PC-3 (cell line): ENCODE measurements around the gene NEIL1. TPM values are rescaled to one million over a fixed set of nuclear protein-coding genes. Genes with fewer than 3 reads are reported as not detected.

Source experiments
- ATAC-seq: fragments of 200-7000 bp; cut with Tn5 transposase; 2 replicates; pipeline ENCODE4 v1.9.1; 2020; ENCODE audit warnings: mild to moderate bottlenecking, moderate library complexity
- BruUV-seq: library from RNA; stranded (reverse); fragments of 400-500 nt; replicated peaks from 2 replicates; lab custom pipeline; 2021; lab: Mats Ljungman, UMichigan
- CTCF ChIA-PET: fragments of 300-600 bp; sonication (Branson Sonifier 250); formaldehyde crosslinking; loops from one replicate; lab custom pipeline; 2022; ENCODE audit warnings: antibody characterized with exemption; lab: Charles Lee
- POLR2A ChIA-PET: fragments of 300-600 bp; sonication (Branson Sonifier 250); formaldehyde crosslinking; loops from one replicate; lab custom pipeline; 2022; ENCODE audit warnings: antibody characterized with exemption; ENCODE audit not compliant: unreplicated experiment; lab: Charles Lee
- DNase-seq: peaks from one replicate; pipeline ENCODE4 v3.0.0-alpha.2; 2015
- H2AFZ ChIP-seq: fragments of 300-600 bp; sonication (generic); 2 replicates; pipeline ENCODE4 v1.6.0; 2016; ENCODE audit warnings: antibody characterized with exemption, low read length
- H3F3A ChIP-seq: fragments of 300-600 bp; sonication (generic); one replicate; pipeline ENCODE4 v1.6.0; 2017; ENCODE audit warnings: antibody characterized with exemption, low read length, control low read depth, mild to moderate bottlenecking; ENCODE audit not compliant: unreplicated experiment
- H3K27ac ChIP-seq: fragments of 300-600 bp; sonication (generic); 2 replicates; pipeline ENCODE4 v1.5.1; 2016; ENCODE audit warnings: mild to moderate bottlenecking, low read length
- H3K27me3 ChIP-seq: fragments of 300-600 bp; sonication (generic); 2 replicates; pipeline ENCODE4 v1.6.1; 2016; ENCODE audit warnings: low read length, mixed read lengths
- H3K36me3 ChIP-seq: fragments of 300-600 bp; sonication (generic); 2 replicates; pipeline ENCODE4 v1.6.1; 2016; ENCODE audit warnings: low read depth, mixed run types, low read length, mixed read lengths
- H3K4me1 ChIP-seq: fragments of 300-600 bp; sonication (generic); 2 replicates; pipeline ENCODE4 v1.5.1; 2016; ENCODE audit warnings: low read length; ENCODE audit not compliant: insufficient read depth
- H3K4me2 ChIP-seq: fragments of 300-600 bp; sonication (generic); 2 replicates; pipeline ENCODE4 v1.6.0; 2016; ENCODE audit warnings: low read length
- H3K4me3 ChIP-seq: fragments of 300-600 bp; sonication (generic); 2 replicates; pipeline ENCODE4 v1.5.1; 2016; ENCODE audit warnings: mild to moderate bottlenecking, low read length, mixed read lengths
- H3K79me2 ChIP-seq: fragments of 300-600 bp; sonication (generic); 2 replicates; pipeline ENCODE4 v1.6.1; 2017; ENCODE audit warnings: low read length, mixed read lengths
- H3K9ac ChIP-seq: fragments of 300-600 bp; sonication (generic); 2 replicates; pipeline ENCODE4 v1.6.0; 2016; ENCODE audit warnings: mild to moderate bottlenecking, low read length
- H3K9me2 ChIP-seq: fragments of 300-600 bp; sonication (generic); replicated peaks from 2 replicates; pipeline ENCODE4 v1.6.1; 2016; ENCODE audit warnings: mixed run types, low read length, mixed read lengths
- H3K9me3 ChIP-seq: fragments of 300-600 bp; sonication (generic); 2 replicates; pipeline ENCODE4 v1.6.1; 2016; ENCODE audit warnings: low read length, mixed read lengths
- H4K20me1 ChIP-seq: fragments of 300-600 bp; sonication (generic); 2 replicates; pipeline ENCODE4 v1.6.1; 2016; ENCODE audit warnings: low read length, mixed read lengths
- EZH2 ChIP-seq: fragments of 300-600 bp; sonication (generic); IDR thresholded peaks from one replicate; pipeline ENCODE4 v1.6.1; 2017; ENCODE audit warnings: antibody characterized with exemption, mild to moderate bottlenecking, low read length; ENCODE audit not compliant: unreplicated experiment
- EZH2phosphoT487 ChIP-seq: fragments of 300-600 bp; sonication (generic); IDR thresholded peaks from 2 replicates; pipeline ENCODE4 v1.6.1; 2018; ENCODE audit warnings: mild to moderate bottlenecking, antibody characterized with exemption, low read length, borderline replicate concordance
- intact Hi-C: fragments of 100-400 bp; cut with micrococcal nuclease; formaldehyde crosslinking; loops from 2 replicates; pipeline ENCODE4 v1.9.0; 2023
- total RNA-seq: library from RNA; depleted of rRNA; stranded (reverse); fragments of >200 nt; gene quantifications from 2 replicates; pipeline ENCODE4 v1.2.3, GENCODE V29; 2014
- TF ChIP-seq, protein P1 (sequence below): fragments of 300-600 bp; sonication (generic); conservative IDR thresholded peaks from 2 replicates; pipeline ENCODE4 v1.5.1; 2017; ENCODE audit warnings: antibody characterized with exemption, low read depth, mild to moderate bottlenecking, low read length

NEIL1 gene
- total RNA-seq, 1 experiment from 2014 or later, result 4.1 TPM

GRCh38 chr15:75356006-75356405 lies 9.2 kb downstream of the NEIL1 start:
- H3F3A ChIP-seq, result no peaks in the 10 kb centered on the region
- H4K20me1 ChIP-seq, result no peaks in the 10 kb centered on the region
- H3K9me2 ChIP-seq, result no peaks in the 10 kb centered on the region
- ChIA-PET POLR2A (no interaction called here), CTCF (no interaction called here)
- BruUV-seq, result no TSS peak
- ATAC-seq (no peak), DNase-seq (no peak)
- no peaks in the 10 kb centered on the region for H3K79me2 ChIP-seq
- intact Hi-C loops, result no loop called here
- H3K9ac ChIP-seq, result no peak overlapping the region
- H3K27me3 ChIP-seq, result no peaks in the 10 kb centered on the region
- no peak overlapping the region for H3K4me3 ChIP-seq
- no peaks in the 10 kb centered on the region for H3K4me1 ChIP-seq
- H3K4me2 ChIP-seq, result no peak overlapping the region
- H3K27ac ChIP-seq, result no peak overlapping the region
- peaks cover 6% of the 10 kb centered on the region; the same call in 1 of the 2 replicates for H3K36me3 ChIP-seq
- no peak overlapping the region for H2AFZ ChIP-seq
- no peak for TF ChIP-seq EZH2
- TF ChIP-seq, protein P1, sequence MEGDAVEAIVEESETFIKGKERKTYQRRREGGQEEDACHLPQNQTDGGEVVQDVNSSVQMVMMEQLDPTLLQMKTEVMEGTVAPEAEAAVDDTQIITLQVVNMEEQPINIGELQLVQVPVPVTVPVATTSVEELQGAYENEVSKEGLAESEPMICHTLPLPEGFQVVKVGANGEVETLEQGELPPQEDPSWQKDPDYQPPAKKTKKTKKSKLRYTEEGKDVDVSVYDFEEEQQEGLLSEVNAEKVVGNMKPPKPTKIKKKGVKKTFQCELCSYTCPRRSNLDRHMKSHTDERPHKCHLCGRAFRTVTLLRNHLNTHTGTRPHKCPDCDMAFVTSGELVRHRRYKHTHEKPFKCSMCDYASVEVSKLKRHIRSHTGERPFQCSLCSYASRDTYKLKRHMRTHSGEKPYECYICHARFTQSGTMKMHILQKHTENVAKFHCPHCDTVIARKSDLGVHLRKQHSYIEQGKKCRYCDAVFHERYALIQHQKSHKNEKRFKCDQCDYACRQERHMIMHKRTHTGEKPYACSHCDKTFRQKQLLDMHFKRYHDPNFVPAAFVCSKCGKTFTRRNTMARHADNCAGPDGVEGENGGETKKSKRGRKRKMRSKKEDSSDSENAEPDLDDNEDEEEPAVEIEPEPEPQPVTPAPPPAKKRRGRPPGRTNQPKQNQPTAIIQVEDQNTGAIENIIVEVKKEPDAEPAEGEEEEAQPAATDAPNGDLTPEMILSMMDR, result no peak
- TF ChIP-seq EZH2phosphoT487, result no peak
- no peaks in the 10 kb centered on the region for H3K9me3 ChIP-seq

DNA sequence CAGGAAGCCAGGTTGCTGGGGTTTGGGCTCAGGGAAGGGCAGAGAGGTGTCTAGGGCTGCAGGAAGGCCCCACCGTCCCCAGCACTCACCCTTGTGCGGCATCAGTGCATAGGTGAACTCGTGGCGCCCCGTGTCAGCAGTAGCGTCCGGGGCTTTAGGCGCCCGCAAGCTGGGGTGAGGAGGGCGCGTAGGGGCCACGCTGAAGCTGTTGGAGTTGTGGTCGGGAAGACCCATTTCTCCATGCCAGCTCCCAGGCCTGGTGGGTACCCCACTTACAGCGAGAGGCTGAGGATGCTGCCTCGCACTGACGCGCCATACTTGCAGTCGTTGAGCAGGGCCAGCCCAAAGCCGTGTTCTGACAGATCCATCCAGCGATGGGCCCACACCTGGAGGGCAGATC lies 9.7 kb downstream of the NEIL1 start:
- no peak overlapping the region for H3K4me2 ChIP-seq
- H3K27me3 ChIP-seq, result no peaks in the 10 kb centered on the region
- H3K4me1 ChIP-seq, result no peaks in the 10 kb centered on the region
- intact Hi-C loops, result no loop called here
- CTCF ChIA-PET, result no interaction called here
- H3K79me2 ChIP-seq, result no peaks in the 10 kb centered on the region
- no peak overlapping the region for H2AFZ ChIP-seq
- TF ChIP-seq EZH2phosphoT487, result no peak
- TF ChIP-seq EZH2, result no peak
- TF ChIP-seq, protein P1, result no peak
- peaks cover 6% of the 10 kb centered on the region; the same call in 1 of the 2 replicates for H3K36me3 ChIP-seq
- no peaks in the 10 kb centered on the region for H3K9me3 ChIP-seq
- no TSS peak for BruUV-seq
- no peak overlapping the region for H3K27ac ChIP-seq
- POLR2A ChIA-PET, result no interaction called here
- no peak for DNase-seq
- no peak for ATAC-seq
- H3K9me2 ChIP-seq, result no peaks in the 10 kb centered on the region
- H3F3A ChIP-seq, result no peaks in the 10 kb centered on the region
- H3K4me3 ChIP-seq, result no peak overlapping the region
- no peaks in the 10 kb centered on the region for H4K20me1 ChIP-seq
- H3K9ac ChIP-seq, result no peak overlapping the region

DNA sequence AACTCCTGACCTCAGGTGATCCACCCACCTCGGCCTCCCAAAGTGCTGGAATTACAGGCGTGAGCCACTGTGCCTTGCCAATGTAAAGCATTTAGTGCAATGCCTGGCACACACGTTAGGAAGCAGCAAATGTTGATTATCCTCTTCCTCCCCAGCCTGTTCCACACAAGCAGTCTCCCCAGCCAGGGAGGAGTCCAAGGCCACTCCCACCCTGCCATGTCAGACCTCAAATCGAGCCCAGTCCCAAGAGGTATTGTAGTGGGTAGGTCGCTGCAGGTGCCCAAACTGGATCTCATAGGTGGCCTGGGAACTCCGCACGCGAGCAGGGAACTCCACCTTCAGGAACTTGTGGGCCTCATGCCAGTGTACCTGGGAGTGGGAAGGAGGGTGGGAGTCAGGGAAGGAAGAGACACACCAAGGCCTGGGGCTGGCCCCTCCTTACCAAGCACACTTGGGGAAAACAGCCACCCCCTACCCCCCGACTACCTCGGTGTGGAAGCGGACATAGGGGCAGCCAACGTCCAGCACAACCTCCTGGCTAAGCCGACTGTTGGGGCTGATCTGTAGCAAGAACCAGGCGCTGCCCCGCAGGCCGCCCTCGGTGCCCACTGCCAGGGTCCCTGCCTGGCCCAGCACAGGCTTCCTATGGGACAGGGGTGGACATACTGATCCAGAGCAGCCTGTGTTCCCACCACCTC lies 11.3 kb downstream of the NEIL1 start:
- Histone ChIP-seq H4K20me1 (no peaks in the 10 kb centered on the region), H3K4me3 (no peak overlapping the region), H2AFZ (no peak overlapping the region), H3K4me2 (no peak overlapping the region), H3K36me3 (peaks cover 6% of the 10 kb centered on the region; the same call in 1 of the 2 replicates), H3K9ac (no peak overlapping the region), H3K4me1 (no peaks in the 10 kb centered on the region), H3K27me3 (no peaks in the 10 kb centered on the region), H3F3A (no peaks in the 10 kb centered on the region), H3K79me2 (no peaks in the 10 kb centered on the region), H3K9me2 (no peaks in the 10 kb centered on the region), H3K27ac (no peak overlapping the region), H3K9me3 (no peaks in the 10 kb centered on the region)
- POLR2A ChIA-PET, result no interaction called here
- intact Hi-C loops, result no loop called here
- DNase-seq (no peak), ATAC-seq (no peak)
- BruUV-seq, result no TSS peak
- CTCF ChIA-PET, result no interaction called here
- no peak for TF ChIP-seq EZH2phosphoT487
